Adrenal gland (tissue), 5 donors: ENCODE measurements around the gene ARFGAP3.

ENCODE experiments used
- POLR2A ChIP-seq, 2 donors: fragments of 450-650 bp; IDR thresholded peaks; one replicate each; pipeline ENCODE4 v1.6.1; 2017; ENCODE audit warnings: antibody characterized with exemption in 2 of 2, mild to moderate bottlenecking in 2 of 2, moderate library complexity in 1 of 2
- TF ChIP-seq, protein P1 (sequence below), 6 experiments: fragments of 450-650 bp in 4 of 6; fragments of 200-600 bp in 2 of 6; sonication (generic) in 1 of 6; IDR thresholded peaks; 1 replicate in 5 of 6; 2 replicates in 1 of 6; pipeline versions ENCODE4 v1.5.1 to v1.8.0; 2016 to 2021; ENCODE audit warnings: antibody characterized with exemption in 6 of 6, mild to moderate bottlenecking in 2 of 6, moderate library complexity in 1 of 6
- donor health status: DM: no; HTN: no; CAD: no.

DNA sequence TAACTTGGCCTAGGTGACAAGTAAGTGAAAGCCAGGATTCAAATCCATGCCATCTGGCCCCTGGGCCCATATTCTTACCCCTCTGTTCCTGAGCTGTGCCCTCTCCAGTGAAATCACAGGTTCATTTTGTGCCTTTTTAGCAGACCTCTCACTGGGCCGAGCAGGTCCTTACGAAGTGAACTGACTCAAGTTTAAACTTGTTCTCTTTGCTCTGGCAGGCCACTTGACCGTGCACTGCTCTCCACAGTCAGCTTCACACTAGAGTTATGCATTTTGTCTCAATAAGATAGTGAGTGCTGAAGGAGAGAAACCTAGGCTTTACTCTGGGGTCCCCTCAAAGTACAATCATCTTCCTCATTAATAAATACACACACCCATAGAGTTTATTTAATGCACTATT lies 40.7 kb downstream of the ARFGAP3 start:
- TF ChIP-seq, protein P1, sequence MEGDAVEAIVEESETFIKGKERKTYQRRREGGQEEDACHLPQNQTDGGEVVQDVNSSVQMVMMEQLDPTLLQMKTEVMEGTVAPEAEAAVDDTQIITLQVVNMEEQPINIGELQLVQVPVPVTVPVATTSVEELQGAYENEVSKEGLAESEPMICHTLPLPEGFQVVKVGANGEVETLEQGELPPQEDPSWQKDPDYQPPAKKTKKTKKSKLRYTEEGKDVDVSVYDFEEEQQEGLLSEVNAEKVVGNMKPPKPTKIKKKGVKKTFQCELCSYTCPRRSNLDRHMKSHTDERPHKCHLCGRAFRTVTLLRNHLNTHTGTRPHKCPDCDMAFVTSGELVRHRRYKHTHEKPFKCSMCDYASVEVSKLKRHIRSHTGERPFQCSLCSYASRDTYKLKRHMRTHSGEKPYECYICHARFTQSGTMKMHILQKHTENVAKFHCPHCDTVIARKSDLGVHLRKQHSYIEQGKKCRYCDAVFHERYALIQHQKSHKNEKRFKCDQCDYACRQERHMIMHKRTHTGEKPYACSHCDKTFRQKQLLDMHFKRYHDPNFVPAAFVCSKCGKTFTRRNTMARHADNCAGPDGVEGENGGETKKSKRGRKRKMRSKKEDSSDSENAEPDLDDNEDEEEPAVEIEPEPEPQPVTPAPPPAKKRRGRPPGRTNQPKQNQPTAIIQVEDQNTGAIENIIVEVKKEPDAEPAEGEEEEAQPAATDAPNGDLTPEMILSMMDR (IDR thresholded peaks at IDR 0.05) = no peak
- TF ChIP-seq POLR2A (IDR thresholded peaks at IDR 0.05) = no peak
